ENCODE results near the gene CCDC91. TPM values are rescaled to one million over a fixed set of nuclear protein-coding genes. Genes with fewer than 3 reads are reported as not detected.

The CCDC91 gene
- total RNA-seq, 1 experiment from 2014 or later, result 15.7 TPM

GRCh38 chr12:28248555-28249145 lies 58.4 kb downstream of the CCDC91 start (continued):
- no peak for TF ChIP-seq GRHL2 (CRISPR knock-in tag; IDR thresholded peaks at IDR 0.05; ENCODE audit: insufficient replicate concordance, severe bottlenecking)
- no peak for TF ChIP-seq ZNF425 (CRISPR knock-in tag; conservative IDR thresholded peaks at IDR 0.05)

- CTCF ChIA-PET, result no interaction called here
- Mint-ChIP-seq H3K27me3 (ENCODE audit: low read depth) (no peaks in the 10 kb centered on the region), H3K27ac (no peak overlapping the region), H3K36me3 (no peaks in the 10 kb centered on the region), H3K9me3 (no peaks in the 10 kb centered on the region), H3K4me1 (peaks cover 15% of the 10 kb centered on the region), H3K4me3 (no peak overlapping the region)
- POLR2A ChIA-PET, result no interaction called here
- ATAC-seq (no peak), DNase-seq (ENCODE audit: low spot score) (no peak)
- TF ChIP-seq NR2C2 (CRISPR knock-in tag; IDR thresholded peaks at IDR 0.05), result no peak
- TF ChIP-seq E2F4 (CRISPR knock-in tag; IDR thresholded peaks at IDR 0.05; ENCODE audit: borderline replicate concordance, low read depth), result no peak
- no peak for TF ChIP-seq NFE2L1 (CRISPR knock-in tag; IDR thresholded peaks at IDR 0.05)
- TF ChIP-seq GABPB1 (CRISPR knock-in tag; IDR thresholded peaks at IDR 0.05), result no peak
- no peak for TF ChIP-seq ZNF532 (CRISPR knock-in tag; IDR thresholded peaks at IDR 0.05; ENCODE audit: borderline replicate concordance)
- TF ChIP-seq EMX1 (CRISPR knock-in tag; IDR thresholded peaks at IDR 0.05), result no peak
- no peak for TF ChIP-seq ZMAT4 (CRISPR knock-in tag; IDR thresholded peaks at IDR 0.05)
- no peak for TF ChIP-seq ZNF263 (CRISPR knock-in tag; IDR thresholded peaks at IDR 0.05; ENCODE audit: low read depth)
- no peak for TF ChIP-seq ESRRA (CRISPR knock-in tag; IDR thresholded peaks at IDR 0.05; ENCODE audit: borderline replicate concordance)
- TF ChIP-seq SMAD4 (CRISPR knock-in tag; IDR thresholded peaks at IDR 0.05), result no peak
- no peak for TF ChIP-seq ZNF512 (CRISPR knock-in tag; IDR thresholded peaks at IDR 0.05; ENCODE audit: borderline replicate concordance)
- no peak for TF ChIP-seq KAT7 (CRISPR knock-in tag; IDR thresholded peaks at IDR 0.05; ENCODE audit: borderline replicate concordance)
- TF ChIP-seq NFYB (CRISPR knock-in tag; conservative IDR thresholded peaks at IDR 0.05; ENCODE audit: low read depth), result no peak
- TF ChIP-seq AFF4 (CRISPR knock-in tag; IDR thresholded peaks at IDR 0.05; ENCODE audit: borderline replicate concordance), result no peak
- no peak for TF ChIP-seq ZNF219 (CRISPR knock-in tag; IDR thresholded peaks at IDR 0.05; ENCODE audit: borderline replicate concordance)
- TF ChIP-seq FOXP1 (CRISPR knock-in tag; IDR thresholded peaks at IDR 0.05; ENCODE audit: borderline replicate concordance), result no peak
- no peak for TF ChIP-seq ZNF232 (CRISPR knock-in tag; IDR thresholded peaks at IDR 0.05)
- no peak for TF ChIP-seq TEAD4 (CRISPR knock-in tag; IDR thresholded peaks at IDR 0.05)
These were observed 62.9 kb downstream of the CCDC91 start for GRCh38 chr12:28253161-28253641.
